B cell (primary cell): Measurements from ENCODE around the gene ADGRA1. TPM values are rescaled to one million over a fixed set of nuclear protein-coding genes. Genes with fewer than 3 reads are reported as not detected.

Experiments used
- ATAC-seq: fragments of 200-7000 bp; cut with Tn5 transposase; one replicate; pipeline ENCODE4 v1.10.0; 2021; ENCODE audit warnings: low read depth, mild to moderate bottlenecking, moderate number of reproducible peaks, moderate library complexity
- CTCF ChIA-PET: fragments of 350-600 bp; sonication (Branson Sonifier 250); formaldehyde crosslinking; loops from one replicate; lab custom pipeline; 2021; ENCODE audit warnings: antibody characterized with exemption, inconsistent platforms; lab: Charles Lee
- POLR2A ChIA-PET: fragments of 350-600 bp; sonication (Branson Sonifier 250); formaldehyde crosslinking; loops from one replicate; lab custom pipeline; 2021; ENCODE audit warnings: antibody characterized with exemption; lab: Charles Lee
- DNase-seq: peaks from one replicate; pipeline ENCODE4 v3.0.0; 2013
- H2AFZ ChIP-seq: 2 replicates; pipeline ENCODE4 v1.6.1; 2012; ENCODE audit warnings: mild to moderate bottlenecking, low read depth, low read length; ENCODE audit not compliant: insufficient read depth, poor library complexity, severe bottlenecking
- H3K27ac ChIP-seq, 2 donors: 1 replicate in 1 of 2; 2 replicates in 1 of 2; pipeline ENCODE4 v1.5.1; 2012 to 2013; ENCODE audit warnings: low read length in 2 of 2, mild to moderate bottlenecking in 2 of 2, moderate library complexity in 1 of 2
- H3K27me3 ChIP-seq, 4 experiments: fragments of 200-600 bp in 1 of 4; sonication (generic) in 1 of 4; replicated peaks in 1 of 4; 1 replicate in 2 of 4; 2 replicates in 2 of 4; pipeline versions ENCODE4 v1.6.1 to v1.7.0; 2013 to 2016; ENCODE audit warnings: low read length in 3 of 4, mild to moderate bottlenecking in 2 of 4, mixed read lengths in 1 of 4, moderate library complexity in 1 of 4; ENCODE audit not compliant: insufficient read depth in 4 of 4, control insufficient read depth in 3 of 4; ENCODE audit errors: control extremely low read depth in 1 of 4
- H3K36me3 ChIP-seq, 2 experiments: replicated peaks in 1 of 2; 1 replicate in 1 of 2; 2 replicates in 1 of 2; pipeline versions ENCODE4 v1.6.1 to v1.7.1; 2013; ENCODE audit warnings: low read length in 1 of 2; ENCODE audit not compliant: insufficient read depth in 2 of 2, control insufficient read depth in 1 of 2; ENCODE audit errors: control extremely low read depth in 1 of 2, extremely low read depth in 1 of 2
- H3K4me1 ChIP-seq, 2 donors: fragments of 200-600 bp in 1 of 2; sonication (generic) in 1 of 2; 1 replicate in 1 of 2; 2 replicates in 1 of 2; pipeline versions ENCODE4 v1.5.1 to v1.6.1; 2013 to 2017; ENCODE audit warnings: low read length in 2 of 2; ENCODE audit not compliant: control insufficient read depth in 2 of 2, insufficient read depth in 2 of 2
- H3K4me2 ChIP-seq: replicated peaks from 2 replicates; pipeline ENCODE3; 2012; ENCODE audit warnings: mild to moderate bottlenecking, low read depth, low read length; ENCODE audit not compliant: poor library complexity, severe bottlenecking
- H3K4me3 ChIP-seq, 5 experiments: fragments of 200-600 bp in 1 of 5; sonication (generic) in 1 of 5; 1 replicate in 3 of 5; 2 replicates in 2 of 5; pipeline versions ENCODE4 v1.5.1 to v1.7.0; 2011 to 2016; ENCODE audit warnings: low read length in 4 of 5, mild to moderate bottlenecking in 4 of 5, low read depth in 2 of 5, control low read depth in 1 of 5, moderate library complexity in 1 of 5; ENCODE audit not compliant: insufficient read depth in 1 of 5; ENCODE audit errors: control extremely low read depth in 1 of 5, extremely low read depth in 1 of 5
- H3K79me2 ChIP-seq: fragments of 200-600 bp; sonication (generic); one replicate; pipeline ENCODE4 v1.6.0; 2016; ENCODE audit warnings: low read length; ENCODE audit not compliant: control insufficient read depth, insufficient read depth
- H3K9ac ChIP-seq: fragments of 200-600 bp; sonication (generic); 2 replicates; pipeline ENCODE4 v1.6.1; 2017; ENCODE audit warnings: mild to moderate bottlenecking, low read length, moderate library complexity
- H3K9me3 ChIP-seq, 3 donors: one replicate each; pipeline versions ENCODE4 v1.6.1 to v1.7.1; 2013; ENCODE audit warnings: low read length in 2 of 3; ENCODE audit not compliant: control insufficient read depth in 2 of 3, insufficient read depth in 1 of 3; ENCODE audit errors: control extremely low read depth in 1 of 3
- H4K20me1 ChIP-seq: 2 replicates; pipeline ENCODE4 v1.6.0; 2012; ENCODE audit warnings: mild to moderate bottlenecking, low read length; ENCODE audit not compliant: insufficient read depth, control insufficient read depth, poor library complexity, severe bottlenecking
- H3K27ac Mint-ChIP-seq: one replicate; pipeline ENCODE4 v1.8.0; 2021; ENCODE audit warnings: mixed read lengths
- H3K27me3 Mint-ChIP-seq: one replicate; pipeline ENCODE4 v1.8.0; 2021; ENCODE audit warnings: mixed read lengths
- H3K4me1 Mint-ChIP-seq: one replicate; pipeline ENCODE4 v1.8.0; 2021; ENCODE audit warnings: mixed read lengths
- H3K4me3 Mint-ChIP-seq: one replicate; pipeline ENCODE4 v1.8.0; 2021; ENCODE audit warnings: mixed read lengths
- H3K9me3 Mint-ChIP-seq: one replicate; pipeline ENCODE4 v1.8.0; 2022; ENCODE audit warnings: mixed read lengths; ENCODE audit not compliant: insufficient read depth
- CTCF ChIP-seq: fragments of 200-600 bp; IDR thresholded peaks from one replicate; pipeline ENCODE4 v1.8.0; 2022; ENCODE audit warnings: antibody characterized with exemption, mild to moderate bottlenecking
- EZH2 ChIP-seq: IDR thresholded peaks from 2 replicates; pipeline ENCODE4 v1.6.1; 2012; ENCODE audit warnings: borderline replicate concordance, low read depth, mild to moderate bottlenecking, moderate library complexity, low read length; ENCODE audit not compliant: insufficient read depth, poor library complexity, severe bottlenecking
- WGBS: methylation state at CpG from one replicate; pipeline ENCODE4 v1.1.5; 2013; ENCODE audit warnings: missing lambda C conversion rate; ENCODE audit not compliant: insufficient coverage; 5-methylcytosine and 5-hydroxymethylcytosine counted together
- intact Hi-C: fragments of 100-400 bp; cut with micrococcal nuclease; formaldehyde crosslinking; loops from one replicate; pipeline ENCODE4 v1.10.0; 2022
- polyA plus RNA-seq: library from polyadenylated mRNA; depleted of rRNA; stranded (reverse); fragments of >200 nt; gene quantifications from 2 replicates; pipeline ENCODE4 v1.2.3, GENCODE V29; 2012
- total RNA-seq, 2 donors: library from RNA; stranded (reverse); fragments of 120-200 nt in 1 of 2; gene quantifications; 1 replicate in 1 of 2; 2 replicates in 1 of 2; pipeline versions ENCODE4 v1.2.3 to v1.2.4, GENCODE V29; 2013 to 2022

ADGRA1 gene
- total and polyA plus RNA-seq, 2 donors (not counting 1 experiment from before 2014, with no cell fraction given): not detected

DNA sequence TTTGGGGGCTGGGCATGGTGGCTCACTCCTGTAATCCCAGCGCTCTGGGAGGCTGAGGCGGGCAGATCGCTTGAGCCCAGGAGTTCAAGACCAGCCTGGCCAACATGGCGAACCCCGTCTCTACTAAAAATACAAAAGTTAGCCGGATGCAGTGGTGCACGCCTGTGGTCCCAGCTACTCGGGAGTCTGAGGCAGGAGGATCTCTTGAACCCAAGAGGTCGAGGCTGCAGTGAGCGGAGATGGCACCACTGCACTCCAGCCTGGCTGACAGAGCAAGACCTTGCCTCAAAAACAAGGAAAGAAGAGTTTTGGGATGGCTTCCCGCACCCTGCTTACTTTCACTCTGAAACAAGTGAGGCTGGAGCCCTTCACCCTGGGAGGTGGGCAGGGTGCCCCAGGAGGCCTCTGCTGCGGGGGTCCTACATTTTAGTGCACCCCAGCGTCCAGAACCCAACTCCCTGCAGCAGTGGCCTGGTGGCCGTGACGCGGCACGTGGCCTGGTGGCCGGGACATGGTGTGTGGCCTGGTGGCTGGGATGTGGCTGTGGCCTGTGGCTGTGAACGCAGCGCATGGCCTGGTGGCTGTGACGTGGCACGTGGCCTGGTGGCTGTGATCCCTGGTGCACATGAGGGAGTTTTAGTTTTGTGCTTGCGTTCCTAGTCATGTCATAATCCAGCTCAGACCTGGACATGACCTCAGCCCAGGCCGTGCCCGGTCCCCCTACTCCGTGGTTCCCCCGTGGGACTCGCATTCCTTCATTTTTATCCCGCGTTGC, 81.6 kb downstream of the ADGRA1 start:
- H3K79me2 ChIP-seq: no peaks in the 10 kb centered on the region
- no peaks in the 10 kb centered on the region for H3K4me1 ChIP-seq
- no peak for TF ChIP-seq EZH2
- no peak for TF ChIP-seq CTCF
- H2AFZ ChIP-seq: no peak overlapping the region
- Mint-ChIP-seq H3K27ac (no peak overlapping the region), H3K27me3 (peaks cover 19% of the 10 kb centered on the region), H3K4me3 (no peak overlapping the region), H3K9me3 (peaks cover 4% of the 10 kb centered on the region), H3K4me1 (no peaks in the 10 kb centered on the region)
- ATAC-seq (no peak), DNase-seq (no peak)
- ChIA-PET POLR2A (no interaction called here), CTCF (no interaction called here)
- intact Hi-C loops: no loop called here
- H3K27me3 ChIP-seq: peaks cover 0 to 9% (median 0%) of the 10 kb centered on the region in 4 experiments
- no peaks in the 10 kb centered on the region for H3K36me3 ChIP-seq
- H3K4me3 ChIP-seq: no peak overlapping the region
- 93% methylated on average over 30 of the region's 30 CpGs for WGBS
- H4K20me1 ChIP-seq: no peaks in the 10 kb centered on the region
- H3K4me2 ChIP-seq: no peak overlapping the region
- no peak overlapping the region for H3K9ac ChIP-seq
- H3K9me3 ChIP-seq: peaks cover 0 to 25% (median 0%) of the 10 kb centered on the region in 3 donors
- no peak overlapping the region for H3K27ac ChIP-seq

DNA sequence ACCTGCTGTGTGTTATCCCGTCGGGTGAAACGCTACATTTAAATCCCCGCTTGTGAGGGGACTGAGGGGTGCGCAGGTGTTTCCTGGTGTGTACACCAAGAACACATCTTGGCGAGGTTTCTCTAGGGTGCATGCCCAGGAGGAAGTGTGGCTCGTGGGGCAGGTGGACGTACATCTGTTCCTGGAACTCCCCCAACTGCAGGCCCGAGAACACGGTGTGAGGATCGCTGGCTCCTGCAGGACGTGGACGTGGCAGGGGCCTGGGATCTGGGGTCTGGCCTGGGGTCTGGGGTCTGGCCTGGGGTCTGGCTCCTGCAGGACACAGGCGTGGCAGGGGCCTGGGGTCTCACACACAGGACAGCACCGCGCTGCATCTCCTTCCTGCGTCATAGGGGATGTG, 82.4 kb downstream of the ADGRA1 start:
- Histone ChIP-seq H3K9me3 (peaks cover 0 to 21% (median 0%) of the 10 kb centered on the region in 3 donors), H3K79me2 (no peaks in the 10 kb centered on the region), H2AFZ (no peak overlapping the region), H3K4me3 (no peak overlapping the region), H3K4me2 (no peak overlapping the region), H3K27me3 (peaks cover 0 to 4% (median 0%) of the 10 kb centered on the region in 4 experiments), H3K27ac (no peak overlapping the region), H3K36me3 (no peaks in the 10 kb centered on the region), H4K20me1 (no peaks in the 10 kb centered on the region), H3K4me1 (no peaks in the 10 kb centered on the region), H3K9ac (no peak overlapping the region)
- H3K9me3 Mint-ChIP-seq: peaks cover 8% of the 10 kb centered on the region
- no peak overlapping the region for H3K27ac Mint-ChIP-seq
- ChIA-PET POLR2A (no interaction called here), CTCF (no interaction called here)
- peaks cover 2% of the 10 kb centered on the region for H3K4me1 Mint-ChIP-seq
- peaks cover 23% of the 10 kb centered on the region for H3K27me3 Mint-ChIP-seq
- 53% methylated on average over 16 of the region's 17 CpGs for WGBS
- intact Hi-C loops: no loop called here
- no peak overlapping the region for H3K4me3 Mint-ChIP-seq
- no peak for TF ChIP-seq EZH2
- no peak for TF ChIP-seq CTCF
- ATAC-seq (no peak), DNase-seq (no peak)
